GM19193 (cell line): Measurements from ENCODE around the gene ANKRD33B.

Experiments used
- POLR2A ChIP-seq: IDR thresholded peaks from 4 replicates; pipeline ENCODE4 v1.6.1; 2011; ENCODE audit not compliant: insufficient read depth, insufficient read length; ENCODE audit errors: extremely low read depth

ANKRD33B gene

DNA sequence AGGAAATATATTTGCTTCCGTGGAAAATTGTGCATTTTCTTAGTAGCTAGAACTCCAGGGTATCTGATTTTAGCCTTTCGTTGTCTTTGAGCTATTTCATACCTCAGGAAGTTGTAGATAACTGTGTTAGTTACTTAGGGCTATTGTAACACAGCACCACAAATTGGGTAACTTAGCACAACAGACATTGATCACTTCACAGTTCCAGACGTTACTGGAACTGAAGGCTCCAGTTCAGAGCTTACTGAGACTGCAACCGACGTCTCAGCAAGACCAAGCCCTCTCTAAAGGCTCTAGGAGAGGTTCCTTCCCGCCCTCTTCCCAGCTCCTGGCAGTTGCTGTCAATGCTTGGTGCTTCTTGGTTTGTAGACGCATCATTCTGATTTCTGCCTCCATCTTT lies 17.7 kb upstream of the ANKRD33B start:
- no peak for TF ChIP-seq POLR2A

- no peak for TF ChIP-seq POLR2A
Observed at GRCh38 chr5:10548418-10549122, 15.3 kb upstream of the ANKRD33B start.

GRCh38 chr5:10550222-10550995 lies 13.5 kb upstream of the ANKRD33B start:
- no peak for TF ChIP-seq POLR2A

- TF ChIP-seq POLR2A, result no peak
Observed at GRCh38 chr5:10551782-10552138, 12.1 kb upstream of the ANKRD33B start.

DNA sequence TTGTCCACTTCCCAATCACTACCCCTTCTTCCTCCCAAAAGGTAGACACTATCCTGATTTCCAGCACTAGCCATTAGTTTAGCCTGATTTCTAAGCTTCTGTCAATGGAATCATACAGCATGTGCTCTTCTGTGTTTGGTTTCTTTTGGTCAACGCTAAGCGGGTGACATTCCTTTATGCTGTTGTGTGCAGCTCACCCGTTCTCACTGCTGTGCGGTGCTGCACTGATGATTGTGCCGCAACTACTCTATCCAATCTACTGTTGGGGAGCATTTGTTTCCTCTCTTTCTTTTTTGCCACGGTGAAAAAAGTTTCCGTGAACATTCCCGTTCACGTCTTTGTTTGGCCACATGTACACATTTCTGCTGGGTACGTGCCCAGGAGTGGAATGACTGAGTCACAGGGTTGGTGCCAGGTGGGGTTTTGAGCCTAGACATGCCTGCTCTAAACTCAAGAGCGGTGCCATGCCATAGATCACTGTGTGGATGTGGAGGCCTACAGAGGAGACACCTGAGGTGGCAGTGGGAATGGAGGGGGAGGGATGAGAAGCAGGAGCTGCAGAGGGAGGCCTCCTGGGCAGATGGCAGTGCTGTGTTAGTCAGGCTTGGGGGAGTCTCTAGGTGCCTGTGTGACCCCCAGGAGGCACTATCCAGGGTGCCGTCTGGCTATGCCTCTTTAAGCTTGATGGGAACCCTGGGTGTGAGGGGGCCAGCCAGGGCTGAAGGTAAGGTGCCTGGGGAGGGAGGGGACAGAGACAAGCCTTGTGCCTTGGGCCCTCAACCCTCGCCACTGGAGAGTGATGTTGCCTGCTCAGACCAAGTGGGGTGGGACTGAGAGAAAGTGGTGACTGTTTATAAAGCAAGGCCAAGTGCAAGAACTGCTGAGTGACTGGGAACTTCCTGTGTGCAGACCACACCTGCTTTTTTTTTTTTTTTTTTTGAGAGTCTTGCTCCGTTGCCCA lies 11.4 kb upstream of the ANKRD33B start:
- TF ChIP-seq POLR2A, result no peak

DNA sequence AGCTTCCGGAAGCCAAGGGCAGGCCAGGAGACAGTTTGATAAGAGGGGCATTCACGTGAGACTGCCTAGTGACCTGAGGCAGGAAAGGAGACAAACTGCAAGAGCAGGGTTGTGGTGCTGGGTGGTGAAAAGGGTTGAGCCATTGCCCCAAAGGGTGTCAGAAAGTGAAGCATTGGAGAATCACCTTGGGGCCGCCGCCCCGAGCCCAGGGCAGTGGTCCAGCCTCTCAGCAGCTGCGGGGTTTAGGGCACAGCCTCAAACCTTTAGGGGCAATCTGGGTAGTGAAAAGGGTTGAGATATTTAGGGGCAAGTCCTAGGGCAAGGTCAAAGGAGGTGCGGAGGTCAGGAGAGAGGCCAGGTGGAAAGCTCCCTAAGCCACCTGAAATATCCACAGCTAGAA lies 10.4 kb upstream of the ANKRD33B start:
- TF ChIP-seq POLR2A, result no peak

DNA sequence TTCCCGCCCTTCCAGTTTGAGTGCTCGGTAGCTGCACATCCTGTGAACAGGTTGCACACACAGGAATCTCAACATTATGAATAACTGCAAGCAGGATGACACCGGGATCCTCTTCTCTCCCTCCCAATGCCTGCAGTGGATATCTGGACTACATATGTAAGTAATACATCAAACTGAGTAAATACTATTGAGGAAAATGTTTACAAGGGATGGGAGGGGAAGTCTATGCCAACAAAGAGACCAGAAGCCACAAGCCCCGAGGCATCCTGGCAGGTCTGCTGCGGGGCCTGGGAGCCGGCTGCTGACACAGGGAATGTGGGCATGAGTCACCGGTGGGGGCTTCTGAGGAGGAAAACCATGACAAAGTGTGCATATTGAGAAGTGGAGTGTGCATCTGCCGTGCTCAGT lies 8.6 kb upstream of the ANKRD33B start:
- no peak for TF ChIP-seq POLR2A

DNA sequence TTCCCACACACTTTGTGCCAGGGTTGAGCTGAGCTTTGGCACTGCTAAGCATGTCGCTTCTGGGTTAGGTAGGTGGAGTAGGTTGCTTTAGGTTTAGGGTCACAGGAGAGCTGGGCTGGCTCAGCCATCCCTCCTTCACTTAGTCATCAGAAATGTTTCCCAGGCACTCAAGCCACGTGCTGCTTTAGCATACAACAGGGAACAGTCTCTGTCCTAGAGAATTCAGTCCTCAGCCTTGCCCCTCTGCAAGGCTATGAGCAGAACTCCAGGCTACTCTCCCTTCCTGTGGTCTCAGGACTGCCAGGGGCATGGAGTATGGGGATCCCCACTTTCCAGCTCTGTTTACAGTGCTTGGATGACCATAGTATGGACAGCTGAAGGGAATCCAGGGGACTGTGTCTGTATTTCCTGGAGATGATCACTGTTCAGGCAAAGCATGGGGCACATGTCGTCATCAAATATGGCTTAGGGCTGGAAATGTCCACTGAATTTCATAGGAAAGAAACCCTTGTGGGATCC lies 7.5 kb upstream of the ANKRD33B start:
- no peak for TF ChIP-seq POLR2A

- TF ChIP-seq POLR2A, result no peak
Observed at GRCh38 chr5:10556893-10557746, 6.8 kb upstream of the ANKRD33B start.

DNA sequence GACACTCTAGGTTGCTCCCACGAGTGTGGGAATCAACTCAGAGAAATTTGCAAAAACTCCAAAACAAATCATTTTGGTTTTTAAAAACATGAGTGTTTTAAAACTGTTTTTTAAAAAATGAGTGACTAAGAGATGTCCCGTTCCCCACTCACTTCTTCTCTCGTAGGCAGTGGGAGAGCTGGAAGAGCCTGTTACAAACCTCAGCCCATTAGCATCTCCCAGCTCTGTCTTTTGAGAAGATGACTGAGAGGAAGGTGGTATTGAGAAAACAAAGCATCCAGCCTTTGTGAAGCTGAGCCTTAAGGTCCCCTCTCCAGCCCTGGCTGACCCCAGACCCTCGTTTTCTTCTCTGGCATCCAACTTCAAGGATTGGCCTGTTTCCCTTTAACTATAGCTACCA lies 4.7 kb upstream of the ANKRD33B start:
- TF ChIP-seq POLR2A, result no peak

- no peak for TF ChIP-seq POLR2A
Observed at GRCh38 chr5:10559871-10560270, 4.0 kb upstream of the ANKRD33B start.

GRCh38 chr5:10562201-10563109 lies 1.4 kb upstream of the ANKRD33B start:
- TF ChIP-seq POLR2A, result no peak

- TF ChIP-seq POLR2A, result peak; percentile 43
Observed at GRCh38 chr5:10563110-10563944, 543 bp upstream of the ANKRD33B start.
